Panc1 (cell line): ENCODE measurements around the gene NRG2. TPM values are rescaled to one million over a fixed set of nuclear protein-coding genes. Genes with fewer than 3 reads are reported as not detected.

Source experiments
- ATAC-seq: fragments of 200-7000 bp; cut with Tn5 transposase; 2 replicates; pipeline ENCODE4 v1.9.1; 2020; ENCODE audit warnings: mild to moderate bottlenecking, moderate library complexity
- BruUV-seq: library from RNA; stranded (reverse); fragments of 400-500 nt; replicated peaks from 2 replicates; lab custom pipeline; 2021; lab: Mats Ljungman, UMichigan
- CTCF ChIA-PET: fragments of 300-600 bp; sonication (Branson Sonifier 250); formaldehyde crosslinking; loops from one replicate; lab custom pipeline; 2022; ENCODE audit warnings: antibody characterized with exemption; lab: Charles Lee
- POLR2A ChIA-PET: fragments of 300-600 bp; sonication (Branson Sonifier 250); formaldehyde crosslinking; loops from one replicate; lab custom pipeline; 2022; ENCODE audit warnings: antibody characterized with exemption; lab: Charles Lee
- DNase-seq: peaks from one replicate; pipeline ENCODE4 v3.0.0-alpha.2; 2010; ENCODE audit warnings: low read depth, low spot score
- H3K27ac ChIP-seq: 2 replicates; pipeline ENCODE4 v1.5.1; 2011; ENCODE audit warnings: mild to moderate bottlenecking, low read length, inconsistent platforms
- H3K27me3 ChIP-seq: fragments of 200-500 bp; sonication (Bioruptor generic); 2 replicates; pipeline ENCODE4 v1.6.0; 2014; ENCODE audit warnings: low read length, inconsistent platforms; ENCODE audit not compliant: control insufficient read depth, insufficient read depth
- H3K36me3 ChIP-seq: fragments of 200-500 bp; sonication (Bioruptor generic); 2 replicates; pipeline ENCODE4 v1.5.1; 2014; ENCODE audit warnings: inconsistent platforms, mild to moderate bottlenecking, low read length, moderate library complexity; ENCODE audit not compliant: control insufficient read depth, insufficient read depth
- H3K4me1 ChIP-seq: 2 replicates; pipeline ENCODE4 v1.5.1; 2011; ENCODE audit warnings: inconsistent platforms, mild to moderate bottlenecking, low read length, moderate library complexity; ENCODE audit not compliant: control insufficient read depth, insufficient read depth
- H3K4me3 ChIP-seq, 2 experiments: 2 replicates each; pipeline ENCODE4 v1.5.1; 2011 to 2012; ENCODE audit warnings: low read depth in 2 of 2, low read length in 2 of 2, mild to moderate bottlenecking in 2 of 2, inconsistent platforms in 1 of 2, moderate library complexity in 1 of 2
- H3K9me3 ChIP-seq: fragments of 200-500 bp; sonication (Bioruptor generic); 2 replicates; pipeline ENCODE4 v1.5.1; 2014; ENCODE audit warnings: low read depth, mild to moderate bottlenecking, inconsistent platforms, low read length, moderate library complexity; ENCODE audit not compliant: control insufficient read depth, insufficient read depth
- CTCF ChIP-seq: fragments of 450-650 bp; IDR thresholded peaks from 2 replicates; pipeline ENCODE4 v1.5.1; 2017; ENCODE audit warnings: mild to moderate bottlenecking
- POLR2AphosphoS5 ChIP-seq: IDR thresholded peaks from 2 replicates; pipeline ENCODE4 v1.6.1; 2012; ENCODE audit warnings: mild to moderate bottlenecking, low read depth, low read length, moderate library complexity
- REST ChIP-seq, 2 experiments: IDR thresholded peaks; 2 replicates each; pipeline ENCODE4 v1.6.1; 2011 to 2012; ENCODE audit warnings: low read depth in 2 of 2, control low read depth in 1 of 2, low read length in 1 of 2, mild to moderate bottlenecking in 1 of 2, moderate library complexity in 1 of 2; ENCODE audit not compliant: insufficient read depth in 1 of 2
- SIN3A ChIP-seq: IDR thresholded peaks from 2 replicates; pipeline ENCODE4 v1.6.1; 2012; ENCODE audit warnings: low read depth, mild to moderate bottlenecking, low read length, moderate library complexity, borderline replicate concordance; ENCODE audit not compliant: insufficient read depth
- TCF7L2 ChIP-seq: IDR thresholded peaks from 2 replicates; pipeline ENCODE4 v1.6.1; 2011; ENCODE audit warnings: mild to moderate bottlenecking, low read depth, low read length, inconsistent platforms
- in situ Hi-C: cut with HindIII; loops from 2 replicates; pipeline ENCODE4 v1.10.0; 2016; ENCODE audit warnings: low sequenced_read_pairs, low pct_unique_long_range_greater_than_20kb
- intact Hi-C: fragments of 100-400 bp; cut with micrococcal nuclease; formaldehyde crosslinking; loops from one replicate; pipeline ENCODE4 v1.10.0; 2022; ENCODE audit not compliant: unreplicated experiment
- total RNA-seq: library from RNA; stranded (reverse); gene quantifications from one replicate; pipeline ENCODE4 v1.2.1, GENCODE V29; 2021; ENCODE audit not compliant: unreplicated experiment

The NRG2 gene
- total RNA-seq, 1 experiment from 2014 or later, result 20.2 TPM

GRCh38 chr5:139958432-139959148 is 84.5 kb downstream of the NRG2 start:
- CTCF ChIA-PET, result no interaction called here
- POLR2A ChIA-PET, result no interaction called here
- intact Hi-C loops (no loop called here), in situ Hi-C loops (no loop called here)
- H3K36me3 ChIP-seq, result no peaks in the 10 kb centered on the region
- no TSS peak for BruUV-seq
- no peak overlapping the region for H3K4me3 ChIP-seq
- H3K9me3 ChIP-seq, result no peaks in the 10 kb centered on the region
- H3K27me3 ChIP-seq, result no peaks in the 10 kb centered on the region
- ATAC-seq (no peak), DNase-seq (no peak)
- no peaks in the 10 kb centered on the region for H3K4me1 ChIP-seq
- TF ChIP-seq TCF7L2, result no peak
- TF ChIP-seq POLR2AphosphoS5, result no peak
- no peak for TF ChIP-seq REST (IDR thresholded peaks at IDR 0.05; ENCODE audit: insufficient read depth in 1 of 2, low read depth in 2 of 2, low read length in 1 of 2)
- TF ChIP-seq CTCF, result no peak
- TF ChIP-seq SIN3A, result no peak
- H3K27ac ChIP-seq, result no peak overlapping the region

GRCh38 chr5:139956342-139956741 is 86.8 kb downstream of the NRG2 start:
- Histone ChIP-seq H3K4me1 (no peaks in the 10 kb centered on the region), H3K27me3 (no peaks in the 10 kb centered on the region), H3K27ac (no peak overlapping the region), H3K9me3 (no peaks in the 10 kb centered on the region), H3K4me3 (no peak overlapping the region), H3K36me3 (no peaks in the 10 kb centered on the region)
- no TSS peak for BruUV-seq
- POLR2A ChIA-PET, result no interaction called here
- CTCF ChIA-PET, result no interaction called here
- ATAC-seq, result no peak
- TF ChIP-seq TCF7L2 (no peak), CTCF (no peak)
- DNase-seq, result no peak
- intact Hi-C loops, result no loop called here
- in situ Hi-C loops, result no loop called here
